GM10847 (cell line): ENCODE data around the gene SNRPA.

Source experiments
- POLR2A ChIP-seq: IDR thresholded peaks from 2 replicates; pipeline ENCODE4 v1.6.1; 2011; ENCODE audit not compliant: insufficient read length; ENCODE audit errors: extremely low read depth

Gene SNRPA

DNA sequence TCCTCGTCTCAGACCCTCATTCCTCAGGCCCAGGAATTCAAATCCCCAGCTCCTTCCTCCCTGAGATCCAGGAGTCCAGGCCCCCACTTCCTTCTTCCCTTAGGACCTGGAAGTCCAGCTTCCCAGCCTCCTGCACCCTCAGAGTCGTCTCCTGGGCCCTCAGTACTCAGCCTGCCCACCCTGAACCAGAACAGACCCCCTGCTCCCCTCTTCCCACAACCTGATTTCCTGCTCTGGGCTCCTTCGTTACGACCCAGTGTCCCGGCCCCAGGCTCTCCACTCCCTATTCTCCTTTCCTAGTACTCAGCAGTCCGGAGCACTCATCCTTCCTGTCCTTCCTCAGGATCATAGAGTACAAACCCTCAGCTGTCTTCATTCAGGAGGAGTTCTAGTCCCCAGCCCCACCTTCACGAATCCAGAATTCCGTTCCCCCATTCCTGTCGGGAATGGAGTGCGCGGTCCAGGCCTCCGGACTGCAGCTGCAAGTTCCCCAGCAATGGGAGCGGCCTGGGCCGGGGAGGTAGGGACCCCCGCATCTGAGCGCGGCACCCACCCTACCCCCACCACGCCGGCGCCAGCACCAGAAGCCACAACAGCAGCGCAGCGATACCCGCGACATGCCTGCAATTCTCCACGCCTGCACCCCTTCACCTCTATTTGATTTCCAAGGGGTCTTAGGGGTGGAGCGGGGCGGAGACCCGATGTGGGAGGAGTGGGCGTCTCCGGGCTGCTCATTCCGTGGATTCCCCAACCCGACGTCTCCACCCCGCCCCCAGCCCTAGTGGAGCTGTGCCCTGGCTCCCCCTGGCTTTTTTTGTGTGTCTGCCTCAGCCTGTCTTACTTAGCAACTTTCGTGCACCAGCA lies 60.7 kb downstream of the SNRPA start:
- TF ChIP-seq POLR2A, result no peak

DNA sequence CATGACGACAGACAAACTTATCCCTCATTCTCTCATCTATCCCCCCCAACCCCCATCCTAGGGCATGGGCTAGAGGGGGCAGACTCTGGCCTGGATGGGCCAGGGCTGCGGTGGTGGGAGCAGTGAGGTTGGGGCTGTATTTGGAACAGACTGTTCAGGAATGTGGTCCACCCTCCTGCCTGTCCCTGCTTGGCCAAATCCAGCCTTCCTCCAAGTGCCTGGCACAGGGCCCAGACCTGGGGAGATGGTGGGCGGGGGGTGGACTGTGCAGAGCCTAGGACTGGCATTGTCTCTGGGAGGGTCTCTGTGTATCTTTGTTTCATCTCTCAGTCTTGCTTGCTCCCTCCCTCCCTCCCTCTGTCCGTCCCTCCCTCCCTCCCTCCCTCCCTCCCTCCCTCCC lies 62.2 kb downstream of the SNRPA start:
- no peak for TF ChIP-seq POLR2A
